Measurements from ENCODE around the gene SH3RF2.
"Not testable (repeated sequence)": the region's sequence is repeated elsewhere in the genome, so short reads cannot be mapped to it uniquely, and the experiment has no call there.

Gene SH3RF2

DNA sequence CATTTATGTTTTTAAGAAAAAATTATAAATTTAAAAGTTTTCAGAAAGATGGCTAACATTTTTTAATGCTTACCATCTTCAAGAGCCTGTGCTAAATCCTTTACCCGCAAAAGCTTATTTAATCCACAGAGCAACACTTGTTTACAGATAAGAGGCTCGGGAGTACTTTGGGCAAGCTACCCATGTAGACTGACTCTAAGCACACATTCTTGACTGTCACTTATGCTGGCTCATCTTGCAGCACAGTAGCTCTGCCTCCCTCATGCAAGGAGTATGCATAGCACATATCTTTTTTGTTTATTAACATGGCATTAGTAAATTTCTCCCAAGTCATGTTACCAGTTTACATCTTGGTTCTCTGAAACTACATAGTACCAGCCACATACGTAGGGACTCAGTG is 14.7 kb downstream of the SH3RF2 start:
- DNase-seq (ENCODE audit: low spot score) = no peak

DNA sequence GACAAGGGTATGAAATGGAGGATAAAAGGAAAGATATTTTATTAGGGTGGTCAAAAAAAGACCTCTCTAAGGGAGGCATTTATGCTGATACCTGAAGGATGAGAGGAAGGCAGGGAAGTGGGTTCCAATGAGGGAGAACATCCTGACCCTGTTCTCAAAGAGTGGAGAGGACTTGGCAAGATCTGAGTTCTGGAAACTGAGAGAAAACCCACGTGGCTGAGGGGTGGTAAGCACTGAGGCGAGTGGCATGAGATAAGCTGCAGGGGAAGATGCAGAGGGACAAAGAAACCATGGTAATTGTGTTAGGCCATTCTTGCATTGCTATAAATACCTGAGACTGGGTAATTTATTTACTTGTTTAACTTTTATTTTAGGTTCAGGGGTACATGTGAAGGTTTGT is 16.8 kb downstream of the SH3RF2 start:
- DNase-seq (ENCODE audit: low spot score) = no peak

- not testable (repeated sequence) for DNase-seq (ENCODE audit: low spot score)
Measured at GRCh38 chr5:145954140-145954539, 17.8 kb downstream of the SH3RF2 start.

GRCh38 chr5:145957388-145957787 is 21.0 kb downstream of the SH3RF2 start:
- no peak for DNase-seq (ENCODE audit: low spot score)

- no peak for DNase-seq (ENCODE audit: low spot score)
Measured at GRCh38 chr5:145958436-145958835, 22.1 kb downstream of the SH3RF2 start.

- DNase-seq (ENCODE audit: low spot score) = no peak
Measured at GRCh38 chr5:145960166-145960565, 23.8 kb downstream of the SH3RF2 start.

- DNase-seq (ENCODE audit: low spot score) = no peak
Measured at GRCh38 chr5:145960848-145961600, 24.6 kb downstream of the SH3RF2 start.

DNA sequence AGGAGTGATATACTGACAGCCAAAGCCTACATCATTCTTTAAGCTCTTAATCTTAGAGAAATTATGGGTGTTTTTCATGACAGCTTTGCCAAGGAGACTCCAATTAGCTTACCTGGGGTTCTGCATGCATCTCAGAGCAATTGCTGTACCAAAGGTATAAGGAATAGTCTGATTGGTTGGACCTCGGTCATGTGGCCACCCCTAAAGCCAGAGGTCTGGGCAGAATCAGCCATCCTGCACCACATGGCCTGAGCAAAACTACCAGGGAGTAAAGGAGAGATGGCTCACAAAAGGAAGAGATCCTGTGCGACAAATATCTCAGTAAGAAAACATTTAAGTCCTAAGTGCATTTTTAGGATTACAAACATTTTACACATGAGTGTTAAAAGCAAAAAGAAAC is 25.6 kb downstream of the SH3RF2 start:
- no peak for DNase-seq (ENCODE audit: low spot score)

DNA sequence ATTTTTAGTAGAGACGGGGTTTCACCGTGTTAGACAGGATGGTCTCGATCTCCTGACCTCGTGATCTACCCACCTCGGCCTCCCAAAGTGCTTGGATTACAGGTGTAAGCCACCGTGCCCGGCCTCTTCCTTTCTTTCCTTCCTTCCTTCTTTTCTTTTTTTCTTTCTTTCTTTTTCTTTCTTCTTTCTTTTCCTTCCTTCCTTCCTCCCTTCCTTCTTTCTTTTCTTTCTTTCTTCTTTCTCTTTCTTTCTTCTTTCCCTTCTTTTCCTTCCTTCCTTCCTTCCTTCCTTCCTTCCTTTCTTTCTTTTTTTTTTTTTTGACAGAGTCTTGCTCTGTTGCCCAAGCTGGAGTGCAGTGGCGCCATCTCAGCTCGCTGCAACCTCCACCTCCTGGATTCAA is 27.6 kb downstream of the SH3RF2 start:
- DNase-seq (ENCODE audit: low spot score) = not testable (repeated sequence)

GRCh38 chr5:145965804-145966203 is 29.4 kb downstream of the SH3RF2 start:
- no peak for DNase-seq (ENCODE audit: low spot score)

DNA sequence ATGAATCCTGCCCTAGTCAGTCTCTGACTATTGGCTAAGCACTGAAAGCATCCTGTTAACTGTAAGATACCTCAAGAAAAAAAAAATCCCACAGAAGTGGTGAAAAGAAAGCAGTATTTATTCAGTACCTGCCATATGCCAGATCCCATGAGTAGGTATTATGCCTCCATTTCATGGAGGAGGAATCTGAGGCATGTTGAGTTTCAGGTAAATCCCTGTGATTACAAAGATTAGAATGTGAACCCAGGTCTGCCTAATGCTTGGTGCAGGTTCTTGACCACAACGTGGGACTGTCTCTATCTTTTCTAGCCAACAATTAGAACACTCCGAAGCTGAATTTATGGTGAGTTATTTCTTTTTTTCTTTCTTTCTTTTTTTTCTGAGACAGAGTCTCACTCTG is 30.9 kb downstream of the SH3RF2 start:
- no peak for DNase-seq (ENCODE audit: low spot score)

DNA sequence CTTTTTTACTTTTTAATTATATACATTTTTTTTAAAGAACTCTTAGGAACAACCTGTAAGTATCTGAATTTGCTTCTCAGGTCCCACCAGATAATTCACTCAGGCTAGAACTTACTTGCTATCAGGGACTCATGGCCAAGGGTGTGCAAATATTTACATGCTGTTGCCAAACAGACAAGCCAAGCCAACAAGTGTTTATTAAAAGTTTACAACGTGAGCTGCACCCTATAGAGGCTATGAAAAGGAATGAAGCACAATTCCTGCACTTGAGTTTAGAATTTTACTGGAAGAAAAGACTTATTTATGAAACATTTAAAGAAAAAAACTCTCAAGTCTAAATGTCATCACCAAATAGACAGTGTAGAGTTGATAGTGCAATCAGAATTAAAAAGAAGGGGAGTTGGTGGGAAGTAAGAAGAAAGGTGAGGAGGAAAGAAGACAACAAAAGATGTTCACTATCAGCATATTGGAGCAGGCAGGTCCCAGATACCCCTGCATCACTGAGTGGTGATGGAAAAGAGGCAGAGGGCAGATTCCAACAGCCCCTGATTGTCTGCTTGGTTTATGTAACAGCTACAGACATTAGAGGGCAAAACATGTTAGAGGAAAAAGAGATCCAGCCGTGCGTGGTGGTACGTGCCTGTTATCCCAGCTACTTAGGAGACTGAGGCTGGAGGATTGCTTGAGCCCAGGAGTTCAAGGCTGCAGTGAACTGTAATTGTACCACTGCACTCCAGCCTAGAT is 32.8 kb downstream of the SH3RF2 start:
- no peak for DNase-seq (ENCODE audit: low spot score)

DNA sequence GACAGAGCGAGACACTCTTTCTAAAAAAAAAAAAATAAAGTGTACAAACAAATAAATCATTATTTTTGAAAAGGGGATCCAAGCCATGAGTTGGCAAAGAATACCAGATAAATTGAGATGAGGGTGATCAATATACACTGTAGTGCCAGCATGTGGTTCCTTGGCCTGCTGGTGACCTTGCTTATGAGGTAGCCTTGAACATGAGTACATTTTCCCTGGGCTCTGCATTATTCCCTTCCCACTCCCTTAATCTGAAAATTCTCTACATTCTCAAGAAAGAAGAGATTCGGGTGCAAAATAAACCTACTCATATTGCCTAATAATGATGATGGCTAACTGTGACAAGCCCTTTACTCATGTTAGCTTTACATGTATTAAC is 33.3 kb downstream of the SH3RF2 start:
- DNase-seq (ENCODE audit: low spot score) = no peak

- no peak for DNase-seq (ENCODE audit: low spot score)
Measured at GRCh38 chr5:145971108-145971507, 34.7 kb downstream of the SH3RF2 start.

DNA sequence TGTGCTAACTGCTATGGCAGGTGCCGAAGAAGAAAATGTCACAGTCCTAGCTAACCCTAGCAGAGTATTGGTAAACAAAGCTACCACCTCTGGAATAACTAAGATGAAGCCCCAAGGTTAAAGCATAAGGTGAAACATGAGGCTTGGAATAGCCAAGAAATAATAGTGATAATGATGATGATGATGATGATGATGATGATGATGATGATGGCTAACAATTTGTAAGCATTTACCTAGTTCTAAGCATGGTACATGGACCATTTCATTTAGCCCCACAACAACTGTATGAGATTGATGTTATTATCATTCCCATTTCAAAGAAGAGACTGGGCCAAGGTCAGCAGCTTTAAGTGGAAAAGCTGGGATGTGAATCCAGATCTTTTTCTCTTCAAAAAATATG is 35.3 kb downstream of the SH3RF2 start:
- no peak for DNase-seq (ENCODE audit: low spot score)

- no peak for DNase-seq (ENCODE audit: low spot score)
Measured at GRCh38 chr5:145975001-145975360, 38.6 kb downstream of the SH3RF2 start.

- DNase-seq (ENCODE audit: low spot score) = no peak
Measured at GRCh38 chr5:145975361-145976066, 39.1 kb downstream of the SH3RF2 start.

DNA sequence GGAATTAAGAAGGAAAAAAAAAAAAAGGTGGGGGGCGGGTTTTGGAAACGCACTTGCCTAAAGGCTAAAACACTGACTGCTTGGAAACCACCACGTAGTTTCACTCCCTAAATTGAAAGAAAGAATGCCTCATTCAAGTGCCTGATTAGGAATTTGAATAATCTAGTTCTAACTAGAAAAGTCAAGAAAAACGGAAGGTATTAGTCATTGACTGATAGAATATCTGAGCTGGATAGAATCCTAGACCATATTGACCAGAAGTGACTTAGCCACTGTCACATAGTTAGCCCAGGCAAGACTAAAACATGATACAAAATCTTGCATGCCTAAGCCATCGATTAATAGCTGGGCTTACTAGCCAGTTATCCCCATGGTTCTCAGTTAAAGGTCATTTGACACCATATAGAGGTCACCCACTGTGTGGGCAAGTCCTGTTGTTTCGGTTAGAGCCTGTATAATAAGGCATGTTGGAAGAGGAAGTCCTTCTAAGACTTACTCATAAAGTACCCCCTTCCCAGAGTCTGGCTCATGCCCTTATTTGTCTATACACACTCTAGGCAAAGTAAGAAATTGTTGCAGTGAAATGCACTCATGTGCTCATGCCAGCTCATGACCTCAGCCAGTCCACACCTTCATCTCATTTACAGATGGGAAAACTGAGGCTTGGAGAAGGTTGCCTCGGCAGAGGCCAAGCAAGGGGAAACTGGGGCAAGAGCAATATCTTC is 40.2 kb downstream of the SH3RF2 start:
- DNase-seq (ENCODE audit: low spot score) = no peak

DNA sequence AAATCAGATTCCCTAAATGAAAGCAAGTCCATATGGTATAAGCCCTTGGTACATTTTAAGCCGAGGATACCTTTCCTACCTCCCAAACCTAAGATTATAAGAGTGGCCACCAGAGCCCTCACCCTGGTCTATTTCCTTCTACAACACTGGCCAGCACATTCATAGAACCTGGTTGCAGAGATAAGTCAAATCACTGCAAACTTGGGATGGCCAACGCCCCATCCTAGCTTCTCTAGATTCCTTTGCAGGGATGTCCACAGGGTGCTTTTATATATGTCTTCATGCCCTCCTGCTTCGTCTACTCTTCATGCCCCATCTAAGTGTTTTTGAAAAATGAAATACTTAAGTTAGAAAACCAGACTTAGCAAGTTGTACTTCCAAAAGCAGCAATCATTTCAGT is 41.8 kb downstream of the SH3RF2 start:
- no peak for DNase-seq (ENCODE audit: low spot score)

DNA sequence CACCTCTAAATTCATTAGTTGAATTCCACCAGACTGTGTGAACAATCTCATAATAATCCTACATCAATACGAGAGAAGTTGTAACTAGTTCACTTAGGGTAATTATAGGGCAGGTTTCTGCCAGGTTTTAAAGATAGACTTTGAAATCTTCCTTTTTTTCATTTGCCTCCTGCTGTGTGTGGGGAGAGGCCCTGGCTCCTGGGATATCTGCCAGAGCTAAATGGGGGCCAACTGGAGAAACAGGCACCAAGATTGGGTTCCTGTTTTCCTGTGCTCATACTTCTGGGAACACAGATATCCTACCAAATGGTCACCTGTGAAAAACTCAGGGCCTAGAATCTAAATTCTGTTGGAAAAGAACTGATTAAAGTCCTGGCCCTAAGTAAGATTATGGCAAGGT is 42.3 kb downstream of the SH3RF2 start:
- DNase-seq (ENCODE audit: low spot score) = no peak

DNA sequence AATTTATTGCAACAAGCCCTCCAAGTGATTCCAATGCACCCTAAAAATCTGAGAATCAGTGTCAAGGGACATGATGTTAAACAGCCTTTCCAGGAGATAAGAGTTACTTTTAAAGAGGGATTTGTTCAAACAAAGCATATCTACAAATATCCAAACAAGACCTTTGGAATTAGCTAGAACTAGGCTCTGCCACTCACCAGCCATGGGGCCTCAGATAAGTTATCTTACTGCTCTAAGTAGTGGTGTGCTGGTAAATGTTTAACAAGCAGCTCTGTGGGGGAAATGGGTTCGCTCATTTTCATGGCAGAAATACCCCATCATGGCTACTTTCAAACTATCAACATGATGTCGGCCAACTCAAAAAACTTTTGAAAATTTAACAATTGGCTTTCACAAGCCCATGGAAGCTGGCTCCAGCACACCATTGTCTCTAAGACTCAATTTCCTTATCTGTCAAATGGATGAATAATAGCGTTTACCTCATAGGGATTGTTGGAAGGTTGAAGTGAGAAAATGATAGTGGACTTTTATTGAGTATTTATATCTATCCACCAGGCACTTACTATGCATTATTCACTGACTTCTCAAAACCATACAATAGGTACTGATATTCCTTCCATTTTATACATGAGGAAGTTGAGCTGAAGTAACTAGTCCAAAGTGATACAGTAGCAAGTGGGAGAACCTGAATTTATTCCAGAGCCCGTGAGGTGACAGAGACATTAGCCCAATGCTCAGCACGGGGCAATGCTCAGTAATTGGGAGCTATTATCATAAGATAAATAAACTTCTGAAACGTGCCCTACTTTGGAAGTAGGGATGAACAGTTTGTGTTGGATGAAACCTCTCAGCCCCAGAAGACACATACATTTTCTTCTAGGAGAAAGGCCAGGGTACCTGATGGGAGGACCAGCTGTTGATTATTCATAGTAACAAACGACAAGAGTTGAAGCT is 43.2 kb downstream of the SH3RF2 start:
- peak; percentile 12 for DNase-seq (ENCODE audit: low spot score)
